Memory B cell (primary cell): Measurements from ENCODE around the gene RNASE4.
A peak's percentile ranks its signal among the peaks of the same experiment; 100 is the strongest.
"Not testable (repeated sequence)": the region's sequence is repeated elsewhere in the genome, so short reads cannot be mapped to it uniquely, and the experiment has no call there.

Experiments used
- ATAC-seq: fragments of 150-1000 bp; cut with Tn5 transposase; 2 replicates; pipeline ENCODE4 v1.10.0; 2021; ENCODE audit warnings: low read depth, mild to moderate bottlenecking, moderate library complexity
- DNase-seq, 2 donors: peaks; one replicate each; pipeline ENCODE4 v3.0.0; 2022; ENCODE audit warnings: low spot score in 2 of 2
- H3K27ac Mint-ChIP-seq: one replicate; pipeline ENCODE4 v1.8.0; 2022; ENCODE audit warnings: mild to moderate bottlenecking, moderate library complexity, mixed read lengths
- H3K27me3 Mint-ChIP-seq: one replicate; pipeline ENCODE4 v1.8.0; 2022; ENCODE audit warnings: mixed read lengths
- H3K36me3 Mint-ChIP-seq: one replicate; pipeline ENCODE4 v1.8.0; 2022; ENCODE audit warnings: mild to moderate bottlenecking, mixed read lengths
- H3K4me1 Mint-ChIP-seq: one replicate; pipeline ENCODE4 v1.8.0; 2022; ENCODE audit warnings: mixed read lengths
- H3K4me3 Mint-ChIP-seq: one replicate; pipeline ENCODE4 v1.8.0; 2022; ENCODE audit warnings: mild to moderate bottlenecking, moderate library complexity, mixed read lengths
- H3K9me3 Mint-ChIP-seq: one replicate; pipeline ENCODE4 v1.8.0; 2022; ENCODE audit warnings: mixed read lengths

Gene RNASE4, protein sequence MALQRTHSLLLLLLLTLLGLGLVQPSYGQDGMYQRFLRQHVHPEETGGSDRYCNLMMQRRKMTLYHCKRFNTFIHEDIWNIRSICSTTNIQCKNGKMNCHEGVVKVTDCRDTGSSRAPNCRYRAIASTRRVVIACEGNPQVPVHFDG

DNA sequence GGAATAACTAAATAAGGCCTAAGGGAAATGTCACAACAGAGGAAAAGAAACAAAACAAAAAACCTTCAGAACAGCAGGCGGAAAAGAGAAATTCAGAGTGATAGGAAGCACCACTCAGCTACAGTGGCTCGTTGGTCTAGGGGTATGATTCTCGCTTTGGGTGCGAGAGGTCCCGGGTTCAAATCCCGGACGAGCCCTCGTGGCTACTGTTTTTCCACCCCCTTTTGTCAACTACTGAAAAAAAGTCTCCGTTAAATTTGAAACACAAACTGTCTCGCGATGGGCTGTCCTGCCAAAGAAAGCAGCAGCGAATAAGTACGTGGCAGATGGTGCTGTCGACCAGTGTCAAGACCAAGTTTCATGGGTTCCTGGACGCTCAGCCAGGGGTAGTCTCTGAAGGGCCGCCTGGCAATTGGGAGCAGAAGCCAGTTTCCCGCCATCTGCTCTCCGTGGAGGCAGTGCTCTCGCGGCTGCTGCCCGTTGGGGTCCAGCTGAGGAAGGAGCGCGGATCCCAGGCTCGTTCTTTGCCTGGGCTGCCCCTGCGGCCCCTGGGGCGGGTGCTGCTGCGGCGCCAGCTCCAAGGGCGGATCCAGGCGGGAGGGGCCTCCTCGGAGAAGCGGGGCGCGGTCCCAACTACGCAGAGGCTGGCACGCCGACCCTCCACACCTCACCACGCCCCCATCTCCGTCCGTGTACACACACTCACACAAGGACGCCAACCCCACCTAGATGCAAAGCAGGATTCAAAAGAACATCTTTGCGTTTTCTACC is at the start of gene RNASE4:
RNASE4 (plus strand) TSS at position 670 of the 771 bp plus-strand sequence. CDS start 14,812 bp downstream, outside the sequence.
- Mint-ChIP-seq H3K4me1 (peaks cover 26% of the 10 kb centered on the region), H3K4me3 (no peak within 1 kb of the TSS), H3K9me3 (no peaks in the 10 kb centered on the region), H3K27me3 (no peaks in the 10 kb centered on the region), H3K36me3 (no peaks in the 10 kb centered on the region), H3K27ac (no peak within 1 kb of the TSS)
- peak; percentile 34 for ATAC-seq
- DNase-seq = peak; percentile 80 to 82

DNA sequence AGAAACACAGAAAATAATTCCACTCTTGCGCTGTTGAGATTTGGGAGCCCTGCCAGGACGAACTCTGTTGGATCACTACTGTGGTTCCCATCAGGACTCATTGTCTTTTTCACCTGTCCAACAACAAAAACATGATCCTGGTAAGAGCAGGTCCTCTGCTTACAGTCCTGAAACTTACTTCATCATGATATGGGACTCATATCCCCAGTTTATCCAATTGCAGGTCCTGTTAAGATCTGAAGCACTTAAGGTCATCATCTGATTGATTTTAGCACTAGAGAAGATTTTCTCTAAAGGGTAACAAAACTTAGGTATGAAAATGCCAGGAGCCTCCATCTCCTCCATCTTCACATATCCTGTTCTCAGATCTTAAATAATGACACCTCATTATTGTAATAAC is 42.8 kb upstream of the RNASE4 start, which contains the start of gene OR6S1:
OR6S1 (minus strand) TSS at position 101 of the 400 bp plus-strand sequence; CDS start at position 101, 0 bp downstream.
- H3K4me3 Mint-ChIP-seq = no peak within 1 kb of the TSS
- H3K9me3 Mint-ChIP-seq = no peaks in the 10 kb centered on the region
- no peak for DNase-seq
- no peaks in the 10 kb centered on the region for H3K4me1 Mint-ChIP-seq
- H3K27me3 Mint-ChIP-seq = peaks cover 8% of the 10 kb centered on the region
- ATAC-seq = no peak
- no peaks in the 10 kb centered on the region for H3K36me3 Mint-ChIP-seq
- no peak within 1 kb of the TSS for H3K27ac Mint-ChIP-seq

DNA sequence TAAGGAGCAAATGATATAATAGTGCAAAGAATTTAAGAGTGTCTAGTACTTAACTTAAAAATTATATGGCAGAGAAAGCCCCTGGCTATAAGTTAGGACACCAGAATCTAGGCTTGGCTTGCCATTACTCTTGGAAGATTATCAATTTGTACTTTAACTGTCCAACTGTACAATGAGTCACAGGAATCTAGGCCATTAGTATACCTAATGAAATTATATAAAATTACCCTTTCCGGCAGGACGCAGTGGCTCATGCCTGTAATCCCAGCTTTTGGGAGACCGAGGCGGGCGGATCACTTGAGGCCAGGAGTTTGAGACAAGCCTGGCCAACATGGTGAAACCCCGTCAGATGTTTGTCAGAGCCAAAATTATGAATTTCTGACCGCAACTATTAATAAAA is 42.2 kb upstream of the RNASE4 start:
- DNase-seq (no peak), ATAC-seq (no peak)
- no peaks in the 10 kb centered on the region for H3K9me3 Mint-ChIP-seq
- no peaks in the 10 kb centered on the region for H3K4me1 Mint-ChIP-seq
- H3K36me3 Mint-ChIP-seq = no peaks in the 10 kb centered on the region
- H3K27ac Mint-ChIP-seq = no peak overlapping the region
- H3K4me3 Mint-ChIP-seq = no peak overlapping the region
- H3K27me3 Mint-ChIP-seq = peaks cover 6% of the 10 kb centered on the region

DNA sequence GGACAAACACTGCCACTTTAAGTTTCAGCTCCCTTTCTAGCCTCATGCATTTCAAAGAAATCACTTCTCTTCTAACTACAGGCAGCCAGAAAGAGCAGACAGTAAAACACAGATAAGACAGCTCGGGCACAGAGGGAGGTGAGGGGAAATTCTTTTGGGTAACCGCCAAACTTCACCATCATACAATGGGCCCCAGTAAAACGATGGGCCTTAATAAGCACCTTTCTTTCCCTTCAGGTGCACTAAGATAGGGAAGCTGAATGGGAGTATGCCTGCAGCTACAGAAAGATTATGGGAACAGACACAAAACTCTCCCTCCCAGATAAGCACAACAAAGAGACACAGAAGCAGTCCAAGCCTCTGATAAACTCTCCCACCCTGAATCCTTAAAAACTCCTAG is 41.6 kb upstream of the RNASE4 start:
- H3K27ac Mint-ChIP-seq, H3K4me3 Mint-ChIP-seq, H3K9me3 Mint-ChIP-seq, DNase-seq, H3K27me3 Mint-ChIP-seq, H3K36me3 Mint-ChIP-seq, ATAC-seq, H3K4me1 Mint-ChIP-seq: not testable (repeated sequence)

DNA sequence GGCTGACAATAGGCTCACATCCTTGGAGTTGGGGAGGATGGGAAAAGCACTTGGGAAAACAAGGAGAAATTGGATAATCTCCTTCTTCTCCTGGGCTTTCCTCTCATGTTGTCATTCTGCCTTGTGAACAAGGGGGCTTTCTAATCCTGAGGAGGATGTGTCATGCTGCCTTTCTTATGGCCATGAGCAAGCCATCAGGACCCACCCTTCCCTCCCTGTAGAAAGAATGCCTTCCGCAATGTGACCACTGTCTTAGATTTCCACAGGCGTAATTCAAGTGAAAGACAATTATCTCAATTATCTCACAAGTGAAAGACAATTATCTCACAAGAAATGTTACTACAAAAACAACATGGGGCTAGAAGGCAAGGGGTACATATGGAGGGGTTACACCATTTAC is 39.8 kb upstream of the RNASE4 start:
- H3K9me3 Mint-ChIP-seq = no peaks in the 10 kb centered on the region
- ATAC-seq (no peak), DNase-seq (no peak)
- H3K4me1 Mint-ChIP-seq = no peaks in the 10 kb centered on the region
- H3K36me3 Mint-ChIP-seq = no peaks in the 10 kb centered on the region
- H3K27me3 Mint-ChIP-seq = peaks cover 6% of the 10 kb centered on the region
- H3K4me3 Mint-ChIP-seq = no peak overlapping the region
- H3K27ac Mint-ChIP-seq = no peak overlapping the region

DNA sequence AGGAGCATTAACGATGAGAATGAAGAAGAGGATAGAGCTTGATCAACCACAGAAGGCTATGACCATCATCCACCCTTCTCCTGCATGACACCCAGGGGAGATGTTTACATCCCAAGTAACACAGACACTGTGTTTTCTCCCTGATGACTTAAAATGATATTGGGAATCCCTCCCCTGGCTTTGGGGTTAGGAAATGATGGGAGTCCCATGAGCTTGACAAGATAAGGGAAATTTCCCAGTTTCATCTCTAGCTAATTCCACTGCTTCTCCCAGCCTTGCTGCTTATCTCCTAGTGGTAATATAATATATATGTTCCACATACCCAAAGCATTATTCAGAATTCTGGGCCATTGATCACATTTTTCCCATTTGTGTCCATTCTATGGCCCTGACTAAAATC is 38.9 kb upstream of the RNASE4 start:
- Mint-ChIP-seq H3K36me3 (no peaks in the 10 kb centered on the region), H3K9me3 (no peaks in the 10 kb centered on the region), H3K4me1 (no peaks in the 10 kb centered on the region), H3K27me3 (peaks cover 6% of the 10 kb centered on the region), H3K27ac (no peak overlapping the region), H3K4me3 (no peak overlapping the region)
- DNase-seq (no peak), ATAC-seq (no peak)

DNA sequence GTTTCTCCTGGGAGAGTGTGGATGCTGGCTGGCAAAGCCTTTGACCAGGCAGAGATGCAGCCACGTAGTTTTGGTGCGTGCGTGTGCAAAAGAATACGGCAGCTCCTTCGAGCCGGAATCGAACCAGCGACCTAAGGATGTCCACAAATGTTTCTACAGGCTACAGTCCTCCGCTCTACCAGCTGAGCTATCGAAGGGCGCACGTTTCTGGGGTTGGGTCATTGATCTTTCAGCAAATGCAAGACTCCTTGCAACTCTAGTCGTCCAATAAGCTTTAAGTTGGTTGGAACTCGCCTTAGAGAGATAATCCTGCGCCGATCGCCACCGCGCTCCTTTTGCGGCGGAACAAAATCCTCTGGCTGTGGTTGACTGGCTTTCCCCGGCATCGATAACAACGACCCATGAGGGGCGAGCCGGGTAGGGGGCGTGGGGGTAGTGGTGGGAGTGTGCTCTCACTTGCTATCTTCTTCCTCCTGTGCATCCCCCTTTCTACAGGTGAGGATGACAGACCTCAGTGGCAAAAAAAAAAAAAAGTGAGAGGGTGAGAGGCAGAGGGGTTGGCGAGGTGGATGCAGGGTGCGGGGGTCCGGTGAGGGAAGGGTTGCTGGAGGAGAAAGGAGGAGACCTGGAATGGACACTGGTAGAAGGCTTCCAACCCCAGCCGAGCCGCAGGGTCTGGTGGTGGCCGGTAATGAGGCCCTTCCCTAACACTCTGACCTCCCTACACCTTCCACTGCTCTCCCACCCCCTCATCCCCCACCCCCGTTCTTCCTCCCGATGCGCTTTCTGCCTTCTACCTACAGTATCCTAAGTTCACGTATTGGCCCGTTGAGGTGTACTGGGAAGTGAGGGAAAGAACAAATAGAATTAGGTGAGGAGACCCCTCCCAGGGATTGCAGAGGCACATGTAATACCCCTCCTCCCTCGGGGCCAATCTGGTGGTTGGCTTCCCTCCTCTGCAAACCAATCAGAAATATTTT is 31.1 kb upstream of the RNASE4 start:
- H3K4me1 Mint-ChIP-seq = peaks cover 21% of the 10 kb centered on the region
- H3K4me3 Mint-ChIP-seq = peak overlapping the region; percentile 58
- DNase-seq (no peak), ATAC-seq (peak; percentile 27)
- H3K36me3 Mint-ChIP-seq = peaks cover 2% of the 10 kb centered on the region
- H3K9me3 Mint-ChIP-seq = no peaks in the 10 kb centered on the region
- peaks cover 13% of the 10 kb centered on the region for H3K27me3 Mint-ChIP-seq
- no peak overlapping the region for H3K27ac Mint-ChIP-seq

DNA sequence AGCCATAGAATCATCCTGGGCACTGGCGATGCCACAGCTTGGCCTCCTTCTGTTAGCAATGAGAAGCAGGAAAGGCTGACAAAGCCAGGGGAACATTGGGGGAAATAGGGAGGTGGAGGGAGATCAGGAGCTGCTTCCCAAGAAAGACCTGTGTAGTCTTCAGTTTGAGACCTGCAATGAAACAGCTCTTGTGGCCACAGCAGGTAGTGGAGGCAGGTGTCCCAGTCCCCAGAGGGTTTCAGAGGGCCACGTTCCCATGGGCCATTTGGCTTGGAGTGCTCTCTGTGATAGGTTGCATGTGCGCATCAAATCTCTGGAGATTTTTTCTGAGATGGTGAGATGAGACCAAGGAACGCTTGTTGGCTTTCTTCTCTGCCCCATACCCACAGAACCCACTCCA is 28.5 kb upstream of the RNASE4 start:
- H3K27me3 Mint-ChIP-seq = peaks cover 13% of the 10 kb centered on the region
- H3K36me3 Mint-ChIP-seq = peaks cover 2% of the 10 kb centered on the region
- H3K4me3 Mint-ChIP-seq = no peak overlapping the region
- ATAC-seq = no peak
- no peak overlapping the region for H3K27ac Mint-ChIP-seq
- peaks cover 21% of the 10 kb centered on the region for H3K4me1 Mint-ChIP-seq
- DNase-seq = no peak
- no peaks in the 10 kb centered on the region for H3K9me3 Mint-ChIP-seq

DNA sequence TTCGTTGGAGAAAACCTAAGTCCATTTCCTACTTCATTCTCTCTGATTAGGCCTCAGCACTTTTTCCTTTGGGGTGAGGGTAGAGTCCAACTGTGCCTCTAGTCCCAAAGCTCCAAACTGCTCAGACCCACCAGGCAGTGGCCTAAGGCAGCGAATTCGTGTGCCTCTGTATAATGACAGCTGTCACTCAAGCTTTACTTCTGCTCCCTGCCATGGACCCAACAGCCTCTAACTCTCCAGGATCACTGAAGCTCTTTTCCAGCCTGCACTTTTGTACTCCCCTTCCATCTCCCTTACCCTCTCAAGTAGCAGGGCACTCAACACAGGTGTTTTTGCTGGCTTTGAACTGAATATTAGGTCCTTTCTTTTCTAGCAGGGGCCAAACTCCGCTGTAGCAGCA is 28.1 kb upstream of the RNASE4 start:
- Mint-ChIP-seq H3K27me3 (peaks cover 13% of the 10 kb centered on the region), H3K4me1 (peaks cover 21% of the 10 kb centered on the region), H3K36me3 (peaks cover 2% of the 10 kb centered on the region), H3K9me3 (no peaks in the 10 kb centered on the region), H3K4me3 (no peak overlapping the region), H3K27ac (no peak overlapping the region)
- DNase-seq (no peak), ATAC-seq (no peak)

DNA sequence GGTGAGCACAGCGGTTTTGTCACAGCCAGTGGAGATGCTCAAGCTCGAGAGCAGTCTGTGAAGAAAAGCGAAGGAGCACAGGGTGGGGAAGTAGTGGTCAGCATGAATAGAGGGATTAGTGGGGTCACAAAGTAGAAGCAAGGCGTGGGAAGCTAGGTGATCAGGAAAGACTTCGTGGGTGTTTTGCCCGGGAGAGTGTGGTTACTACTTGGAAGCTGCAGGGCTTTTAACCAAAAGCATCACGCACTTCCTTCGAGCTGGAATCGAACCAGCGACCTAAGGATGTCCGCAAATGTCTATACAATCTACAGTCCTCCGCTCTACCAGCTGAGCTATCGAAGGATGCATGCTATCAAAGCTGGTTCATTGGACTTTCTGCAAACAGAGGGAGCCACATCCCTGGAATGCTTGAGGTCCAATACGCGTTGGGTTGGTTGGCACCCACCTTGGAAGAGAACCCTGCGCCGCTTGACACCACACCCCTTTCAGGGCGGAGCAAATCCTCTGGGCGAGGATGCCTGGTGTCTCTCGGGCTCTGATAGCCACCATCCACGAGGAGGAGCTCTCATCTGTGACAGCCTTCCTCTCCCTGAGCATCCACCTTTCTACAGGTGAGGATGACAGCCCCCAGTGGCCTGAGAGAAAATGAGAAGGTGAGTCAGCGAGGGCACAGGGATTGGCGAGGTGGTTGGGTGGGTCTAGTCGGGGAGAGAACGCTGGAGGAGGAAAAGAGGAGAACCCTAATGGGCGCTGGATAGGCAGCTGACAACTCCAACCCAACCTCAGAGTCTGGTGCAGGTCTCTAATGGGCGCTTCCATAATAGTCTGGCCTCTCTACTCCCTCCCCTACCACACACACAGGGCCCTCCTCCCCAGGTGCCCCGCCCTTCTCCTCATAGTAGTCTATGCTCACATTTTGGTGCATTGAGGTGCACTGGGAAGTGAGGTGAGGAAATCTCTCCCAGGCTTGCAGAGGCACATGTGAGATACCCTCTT is 26.8 kb upstream of the RNASE4 start:
- peaks cover 13% of the 10 kb centered on the region for H3K27me3 Mint-ChIP-seq

DNA sequence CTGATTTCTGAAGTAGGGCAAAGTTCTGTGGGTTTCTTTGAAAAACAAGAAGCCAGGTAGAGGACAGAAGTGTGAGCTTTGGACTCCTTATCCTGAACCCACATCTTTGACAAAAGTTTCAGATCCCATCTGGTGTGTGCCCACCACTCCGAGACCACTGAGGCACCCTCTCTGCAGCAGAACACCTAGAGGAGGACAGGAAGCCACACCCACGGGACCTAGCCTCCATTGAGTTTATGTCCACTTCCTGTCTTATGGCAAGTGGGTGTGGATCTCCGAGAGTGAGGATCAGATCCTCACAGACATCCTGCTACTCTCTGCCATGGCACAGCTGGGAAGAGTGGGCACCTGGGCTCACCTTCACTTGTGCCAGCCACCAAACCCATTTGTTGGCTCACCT is 26.1 kb upstream of the RNASE4 start:
- H3K27me3 Mint-ChIP-seq = peaks cover 13% of the 10 kb centered on the region
- peaks cover 2% of the 10 kb centered on the region for H3K36me3 Mint-ChIP-seq
- H3K4me3 Mint-ChIP-seq = no peak overlapping the region
- H3K4me1 Mint-ChIP-seq = peaks cover 25% of the 10 kb centered on the region
- H3K27ac Mint-ChIP-seq = no peak overlapping the region
- DNase-seq = no peak
- no peak for ATAC-seq
- H3K9me3 Mint-ChIP-seq = no peaks in the 10 kb centered on the region

More for the DNA sequence above, 26.8 kb upstream of the RNASE4 start:
- H3K4me3 Mint-ChIP-seq = no peak overlapping the region
- DNase-seq = no peak
- H3K9me3 Mint-ChIP-seq = no peaks in the 10 kb centered on the region
- no peak overlapping the region for H3K27ac Mint-ChIP-seq
- ATAC-seq = no peak
- H3K36me3 Mint-ChIP-seq = peaks cover 2% of the 10 kb centered on the region
- peaks cover 26% of the 10 kb centered on the region for H3K4me1 Mint-ChIP-seq

DNA sequence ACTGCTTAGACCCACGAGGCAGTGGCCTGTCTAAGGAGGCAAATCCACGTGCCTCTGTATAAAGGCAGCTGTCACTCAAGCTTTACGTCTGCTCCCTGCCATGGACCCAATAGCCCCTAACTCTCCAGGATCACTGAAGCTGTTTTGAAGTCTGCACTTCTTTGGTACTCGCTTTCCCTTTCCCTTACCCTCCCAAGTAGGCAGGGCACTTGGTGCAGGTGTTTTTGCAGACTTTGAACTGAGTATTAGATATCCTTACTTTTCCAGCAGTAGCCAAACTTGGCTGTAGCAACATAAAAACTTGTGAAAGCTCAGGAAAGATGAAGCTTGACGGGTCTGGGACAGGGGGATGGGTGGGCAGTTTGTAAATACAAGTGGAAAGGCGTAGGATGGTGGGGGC is 25.0 kb upstream of the RNASE4 start:
- H3K4me3 Mint-ChIP-seq = no peak overlapping the region
- peaks cover 11% of the 10 kb centered on the region for H3K27me3 Mint-ChIP-seq
- H3K36me3 Mint-ChIP-seq = peaks cover 2% of the 10 kb centered on the region
- no peak for ATAC-seq
- peaks cover 24% of the 10 kb centered on the region for H3K4me1 Mint-ChIP-seq
- DNase-seq = no peak
- no peak overlapping the region for H3K27ac Mint-ChIP-seq
- H3K9me3 Mint-ChIP-seq = no peaks in the 10 kb centered on the region

DNA sequence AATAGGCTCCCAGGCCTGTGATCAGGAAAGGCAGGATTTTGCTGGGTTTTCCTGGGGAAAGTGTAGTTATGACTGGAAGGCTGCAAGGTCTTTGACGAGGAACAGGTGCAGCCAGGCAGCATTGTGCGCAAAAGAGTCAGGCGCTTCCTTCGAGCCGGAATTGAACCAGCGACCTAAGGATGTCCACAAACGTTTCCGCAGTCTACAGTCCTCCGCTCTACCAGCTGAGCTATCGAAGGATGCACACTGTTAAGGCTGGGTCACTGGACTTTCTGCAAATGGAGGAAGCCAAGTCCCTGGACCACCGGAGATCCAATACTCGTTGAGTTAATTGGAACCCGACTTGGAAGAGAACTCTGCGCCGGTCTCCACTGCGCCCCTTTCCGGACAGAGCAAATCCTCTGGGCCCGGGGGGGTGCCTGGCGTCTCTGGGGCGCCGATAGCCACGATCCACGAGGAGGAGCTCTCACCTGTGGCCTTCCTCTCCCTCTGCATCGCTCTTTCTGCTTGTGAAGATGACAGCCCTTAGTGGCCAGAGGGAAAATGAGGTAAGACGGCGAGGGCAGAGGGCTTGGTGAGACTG is 24.5 kb upstream of the RNASE4 start:
- Mint-ChIP-seq H3K36me3 (peaks cover 2% of the 10 kb centered on the region), H3K4me1 (peaks cover 26% of the 10 kb centered on the region), H3K27ac (no peak overlapping the region), H3K4me3 (no peak overlapping the region), H3K9me3 (no peaks in the 10 kb centered on the region), H3K27me3 (peaks cover 10% of the 10 kb centered on the region)
- ATAC-seq (no peak), DNase-seq (no peak)
